HG03064 (cell line): Measurements from ENCODE around the gene RBFOX1.

Experiments
- ATAC-seq: cut with Tn5 transposase; IDR thresholded peaks from one replicate; pipeline ENCODE4 v1.9.1; 2021; ENCODE audit warnings: low read depth; ENCODE audit not compliant: unreplicated experiment

The RBFOX1 gene

DNA sequence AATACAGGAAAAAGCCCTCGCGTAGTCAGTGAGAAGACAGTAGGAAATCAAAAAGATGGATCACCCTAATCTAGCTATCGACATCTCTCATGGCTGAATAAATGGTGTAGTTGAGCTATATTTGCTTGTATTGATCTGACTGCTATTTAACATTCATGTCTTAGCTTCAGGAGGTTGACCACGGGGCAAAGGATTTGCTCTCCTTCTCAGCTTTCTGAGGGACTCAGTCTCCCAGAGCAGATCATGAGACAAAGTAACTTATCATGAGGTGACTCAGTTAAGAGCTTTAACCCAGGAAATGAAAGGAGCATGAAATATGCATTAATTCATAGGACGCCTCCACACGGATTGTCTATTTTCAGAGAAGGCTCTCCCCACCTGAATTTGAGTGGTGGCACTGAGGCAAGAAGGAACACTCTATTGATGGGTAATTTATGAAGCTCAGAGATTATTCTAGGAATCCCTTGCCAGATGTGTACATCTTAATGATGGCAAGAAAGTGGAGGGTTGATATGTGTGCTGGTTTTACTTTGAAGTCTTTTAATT, 608 bp downstream of the RBFOX1 start:
- no peak for ATAC-seq

DNA sequence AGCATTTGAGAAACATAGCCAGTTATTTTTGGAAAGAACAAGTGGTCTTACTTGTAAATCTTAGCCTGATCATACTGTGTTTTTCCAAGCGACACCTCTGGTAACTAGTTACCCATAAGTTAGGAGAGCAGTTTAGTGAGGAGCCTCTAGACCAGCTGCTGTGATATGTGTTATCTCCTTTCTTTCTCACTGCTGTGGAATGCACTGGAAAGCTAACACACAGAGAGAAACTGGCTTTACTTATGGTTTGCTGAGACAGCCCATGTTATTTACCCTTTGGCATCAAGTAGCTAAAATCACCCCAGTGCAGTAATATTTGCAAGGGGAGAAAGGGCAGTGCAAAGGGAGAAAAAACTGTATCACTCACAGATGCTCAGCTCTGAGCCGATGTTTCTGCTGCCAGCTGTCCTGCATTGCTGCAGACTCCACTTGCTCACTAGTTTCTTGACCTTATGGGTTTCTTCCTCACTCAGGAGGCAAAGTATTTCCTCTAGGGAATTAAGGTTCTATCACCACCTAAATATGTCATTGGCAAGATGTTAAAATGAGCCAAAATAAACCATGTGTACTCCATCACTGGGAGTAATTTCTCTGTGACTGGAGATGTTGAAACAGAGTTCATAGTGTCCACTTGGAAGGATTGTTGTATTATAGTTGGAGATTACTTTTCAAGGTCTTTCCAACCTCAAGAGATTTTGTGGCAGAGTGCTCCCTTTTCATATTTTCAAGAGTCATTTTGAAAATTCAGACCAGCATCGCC, 2.3 kb downstream of the RBFOX1 start:
- no peak for ATAC-seq

DNA sequence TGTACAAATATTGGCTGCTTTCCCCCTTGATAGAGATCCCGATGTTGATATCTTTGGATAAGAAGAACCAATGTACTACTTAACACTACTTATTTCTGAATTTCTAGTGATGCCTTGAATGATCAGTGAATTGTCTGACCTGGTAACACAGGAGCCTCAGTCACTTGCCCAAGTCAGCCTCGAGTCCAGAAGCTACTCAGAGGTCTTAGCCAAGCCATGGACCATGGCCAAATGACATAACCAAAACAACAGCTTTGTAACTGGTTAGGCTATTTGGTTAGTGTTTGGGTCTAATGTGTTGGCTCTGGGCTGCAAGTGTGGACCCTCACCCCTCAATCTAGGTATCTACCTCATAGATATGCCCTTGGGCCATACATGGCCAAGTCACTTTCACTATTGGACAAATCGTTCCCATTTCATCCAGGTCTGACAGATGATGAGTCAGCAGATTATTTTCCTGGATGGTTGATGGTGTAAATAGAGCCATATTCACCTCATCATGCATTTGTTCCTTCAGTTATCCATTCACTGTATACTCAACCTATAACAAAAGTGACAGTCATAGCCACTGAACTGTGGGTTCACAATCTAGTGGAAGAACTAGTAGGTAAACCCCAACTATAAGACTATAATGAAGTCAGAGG, 3.5 kb downstream of the RBFOX1 start:
- ATAC-seq: no peak

DNA sequence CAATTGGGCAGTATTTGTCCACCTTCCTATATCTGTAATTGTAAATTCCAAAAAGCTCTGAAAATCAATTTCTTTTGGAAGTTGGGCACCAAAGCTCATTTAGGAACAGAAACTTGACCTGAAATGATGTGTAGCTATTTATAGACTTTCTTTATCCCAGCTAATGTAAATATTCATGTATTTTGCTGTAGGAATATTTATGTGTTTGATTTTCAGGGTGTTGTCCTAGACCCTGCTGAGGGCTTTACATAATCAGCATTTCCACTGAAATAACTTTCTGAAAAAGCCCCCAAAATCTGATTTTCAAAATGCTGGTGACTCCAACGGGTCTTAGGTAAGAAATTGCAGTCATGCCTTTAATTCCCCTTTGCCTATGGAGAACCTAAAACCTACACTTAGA, 4.1 kb downstream of the RBFOX1 start:
- no peak for ATAC-seq

- ATAC-seq: no peak
Measured at GRCh38 chr16:7338826-7339225, 6.2 kb downstream of the RBFOX1 start.

DNA sequence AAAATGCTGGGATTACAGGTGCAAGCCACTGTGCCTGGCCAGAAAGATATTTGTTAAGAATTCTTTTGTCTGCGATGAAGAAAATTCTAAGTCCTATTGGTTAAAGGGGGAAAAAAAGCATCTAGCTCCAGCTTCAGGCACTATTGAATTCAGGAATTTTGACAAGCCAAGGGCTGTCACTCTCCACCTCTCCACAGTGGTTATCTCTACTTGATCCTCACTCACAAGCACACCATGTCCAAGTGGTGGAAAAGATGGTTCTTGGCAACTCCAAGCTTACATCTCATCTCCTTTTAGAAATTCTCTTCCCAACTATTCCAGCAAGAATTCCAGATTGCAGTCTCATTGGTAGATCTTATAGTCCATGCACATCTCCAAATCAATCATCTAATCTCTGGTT, 7.1 kb downstream of the RBFOX1 start:
- ATAC-seq: no peak

GRCh38 chr16:7340938-7341337, 8.3 kb downstream of the RBFOX1 start:
- ATAC-seq: no peak

GRCh38 chr16:7342598-7342997, 10.0 kb downstream of the RBFOX1 start:
- ATAC-seq: no peak

- ATAC-seq: no peak
Measured at GRCh38 chr16:7343243-7343642, 10.6 kb downstream of the RBFOX1 start.

- no peak for ATAC-seq
Measured at GRCh38 chr16:7344830-7345780, 12.5 kb downstream of the RBFOX1 start.

DNA sequence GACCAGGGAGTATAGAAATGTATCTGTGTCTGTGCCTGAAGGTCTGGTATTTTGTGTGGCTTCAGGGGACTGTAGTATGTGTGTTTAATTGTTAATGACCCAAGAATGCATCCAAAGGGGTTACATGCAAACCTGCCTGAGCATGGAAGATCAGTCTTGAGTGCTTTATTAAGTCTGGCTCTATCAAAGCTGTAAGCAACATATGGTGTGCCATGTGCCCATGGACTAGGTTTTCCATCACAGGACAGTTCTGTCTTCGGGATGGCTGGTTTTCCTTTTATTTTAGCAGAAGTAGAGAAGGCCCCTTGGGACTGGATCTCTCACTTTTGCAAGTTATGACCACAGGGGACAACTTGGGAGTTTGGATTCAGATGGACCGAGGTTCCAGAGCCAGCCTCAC, 18.2 kb downstream of the RBFOX1 start:
- no peak for ATAC-seq

- ATAC-seq: no peak
Measured at GRCh38 chr16:7351610-7352510, 19.2 kb downstream of the RBFOX1 start.

GRCh38 chr16:7355758-7356157, 23.1 kb downstream of the RBFOX1 start:
- ATAC-seq: no peak

GRCh38 chr16:7361416-7362129, 28.9 kb downstream of the RBFOX1 start:
- ATAC-seq: no peak

GRCh38 chr16:7362231-7362630, 29.6 kb downstream of the RBFOX1 start:
- no peak for ATAC-seq

DNA sequence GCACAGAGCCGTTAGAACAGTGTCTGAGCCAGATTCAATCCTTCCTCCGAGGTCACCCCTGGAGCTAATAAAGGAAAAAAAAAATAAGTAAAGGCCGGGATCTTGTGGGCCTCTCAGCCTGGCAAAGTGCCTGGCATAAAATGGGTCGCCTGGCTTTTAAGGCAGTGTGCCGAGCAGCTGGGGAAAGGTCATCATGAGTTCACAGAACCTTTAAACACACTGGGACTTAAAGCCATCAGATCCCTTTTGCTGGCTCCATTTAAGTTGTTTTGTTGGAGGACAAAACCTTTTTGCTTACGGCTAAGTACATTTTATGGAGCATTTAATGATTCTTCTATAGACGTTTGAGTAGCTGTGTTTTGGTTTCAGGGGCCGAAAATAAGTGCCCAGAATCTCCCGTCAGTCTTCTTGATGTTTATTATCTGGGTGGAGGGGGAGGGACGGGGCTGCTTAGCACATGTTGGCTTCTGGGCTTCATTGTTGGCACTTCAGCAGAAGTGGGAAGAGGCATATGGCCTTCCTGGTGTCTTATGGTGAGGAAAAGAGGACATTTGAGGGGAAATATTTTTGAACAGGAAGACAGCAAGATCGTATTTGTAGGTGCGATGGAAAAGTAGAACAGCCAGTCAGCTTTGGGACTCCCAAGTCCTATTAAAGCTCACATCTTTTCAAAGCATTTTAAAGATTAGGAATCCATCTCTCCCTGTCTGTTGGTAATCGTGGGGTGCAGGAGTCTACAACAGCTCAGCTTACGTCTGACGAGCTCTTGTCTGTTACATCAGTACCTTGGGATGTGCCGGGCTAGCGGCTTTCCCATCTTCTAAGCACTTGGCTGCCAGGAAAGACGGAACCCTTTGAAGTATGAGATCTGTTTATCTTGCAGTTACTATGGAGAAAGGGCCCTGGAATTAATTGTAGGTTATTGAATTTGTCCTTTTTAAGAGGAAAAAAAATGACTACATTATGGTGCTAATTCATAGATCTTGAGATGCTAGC, 31.1 kb downstream of the RBFOX1 start:
- no peak for ATAC-seq

- no peak for ATAC-seq
Measured at GRCh38 chr16:7366041-7366440, 33.4 kb downstream of the RBFOX1 start.
